ENCODE measurements around the gene MYO3B.
"Not testable (repeated sequence)": the region's sequence is repeated elsewhere in the genome, so short reads cannot be mapped to it uniquely, and the experiment has no call there.

Gene MYO3B

DNA sequence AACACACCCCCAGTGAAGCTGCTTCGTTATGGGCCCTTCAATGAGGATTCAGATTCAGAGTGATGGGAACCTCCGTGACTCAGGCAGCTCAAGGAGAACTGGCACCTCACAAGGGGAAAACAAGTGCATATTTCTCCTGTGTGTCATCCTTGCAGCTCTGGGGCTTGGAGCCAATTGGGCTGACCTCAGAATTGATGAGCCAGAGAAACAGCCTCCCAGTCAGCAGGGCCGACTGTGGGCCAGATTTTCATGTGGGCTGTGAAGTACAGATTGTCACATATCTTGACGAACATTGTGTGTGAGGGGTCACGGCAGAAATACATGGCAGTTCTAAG lies 347.6 kb downstream of the MYO3B start:
- in situ Hi-C loops (cut with MboI; ENCODE audit: low sequenced_read_pairs), result no loop called here

DNA sequence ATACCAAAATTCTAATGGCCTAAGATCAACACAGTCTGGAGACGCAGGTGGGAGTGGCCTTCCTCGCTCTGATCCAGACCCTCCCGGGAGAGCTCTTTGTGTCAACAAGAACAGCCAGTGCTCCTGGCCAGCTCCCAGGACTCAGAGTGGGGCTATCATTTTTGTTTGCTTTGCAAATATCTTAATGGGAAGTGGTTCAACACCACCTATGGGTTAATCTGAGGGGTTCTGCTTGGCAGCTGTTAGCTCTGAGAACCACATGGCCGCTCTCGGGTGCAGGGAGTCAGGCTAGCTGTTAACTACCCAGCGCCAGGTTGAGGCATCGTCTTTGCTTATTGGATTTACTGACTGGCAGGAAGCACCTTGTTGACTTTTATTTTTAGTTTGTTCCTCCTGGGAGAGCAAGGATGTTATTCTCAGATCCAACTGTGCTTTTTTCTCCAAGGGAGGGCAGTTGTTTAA lies 352.4 kb downstream of the MYO3B start:
- in situ Hi-C loops (cut with MboI; ENCODE audit: low sequenced_read_pairs), result no loop called here

DNA sequence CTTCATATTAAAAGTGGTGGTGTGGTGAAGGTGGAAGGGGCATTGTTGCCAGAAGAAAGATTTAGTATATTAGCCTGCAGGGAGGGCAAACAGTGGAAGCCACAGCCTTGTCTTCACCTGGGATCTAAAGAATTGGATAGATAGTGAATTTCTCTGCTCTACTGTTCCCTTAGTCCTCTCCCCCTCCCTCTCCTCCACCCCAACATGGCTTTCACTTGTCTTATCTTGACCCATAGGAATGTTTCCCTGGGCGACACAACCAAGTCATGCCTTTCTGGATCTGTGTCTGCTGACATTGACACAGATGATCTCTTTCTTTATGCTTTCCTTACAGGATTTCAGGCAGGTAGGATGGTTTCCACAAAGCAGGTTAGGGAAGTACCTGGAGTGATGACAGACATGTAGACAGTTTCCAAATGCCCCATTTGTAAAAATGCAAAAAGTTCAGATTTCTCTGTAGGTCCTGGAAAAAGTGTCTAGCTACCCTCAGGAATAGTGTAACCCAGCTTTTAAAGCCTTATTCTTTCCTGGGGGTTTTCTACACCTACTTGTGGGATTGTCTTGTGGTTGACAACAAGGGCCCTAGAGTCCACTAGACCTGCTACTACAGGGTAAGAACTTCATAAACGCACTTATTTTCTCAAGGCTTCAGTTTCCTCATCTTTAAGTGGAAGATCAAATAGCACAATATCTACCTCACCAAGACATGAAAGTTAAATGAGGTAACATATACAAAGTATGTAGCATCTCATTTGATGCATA lies 353.0 kb downstream of the MYO3B start:
- in situ Hi-C loops (cut with MboI; ENCODE audit: low sequenced_read_pairs), result no loop called here

DNA sequence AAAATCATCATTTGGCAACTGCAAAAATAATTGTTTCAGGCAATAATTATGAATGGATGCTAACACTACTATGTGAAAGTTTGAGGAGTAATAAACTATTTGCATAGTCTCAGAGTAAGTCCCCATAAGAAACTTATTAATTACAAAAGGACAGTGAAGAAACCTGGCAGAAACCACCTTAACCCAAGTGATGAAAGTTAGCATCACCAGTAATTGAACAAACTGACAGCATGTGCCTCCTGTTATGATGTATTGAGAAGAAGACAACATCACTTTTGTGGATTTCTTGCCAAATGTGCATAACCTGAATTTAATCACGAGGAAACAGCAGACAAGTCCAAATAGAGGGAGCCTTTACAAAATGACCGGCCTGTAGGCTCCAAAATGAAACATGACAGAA lies 353.9 kb downstream of the MYO3B start:
- in situ Hi-C loops (cut with MboI; ENCODE audit: low sequenced_read_pairs), result no loop called here

DNA sequence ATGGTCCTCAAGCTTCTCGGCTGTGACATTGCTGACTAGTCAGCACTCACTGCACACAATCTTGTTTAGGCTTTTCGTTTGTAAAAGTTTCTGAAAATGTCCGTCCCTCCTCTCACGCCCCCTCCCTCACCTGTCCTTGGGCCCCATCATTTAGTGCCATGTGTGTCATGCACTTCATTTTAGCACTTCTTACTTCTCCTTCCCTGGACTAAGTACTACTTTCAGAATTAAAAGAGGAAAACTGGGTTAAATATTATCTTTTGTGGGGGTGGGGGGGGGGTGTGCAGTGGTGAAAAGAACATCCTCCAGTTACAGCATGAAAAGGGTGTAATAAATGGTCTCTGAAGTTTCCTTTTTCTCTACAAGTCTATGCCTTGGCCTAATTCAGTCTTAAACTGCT lies 355.2 kb downstream of the MYO3B start:
- in situ Hi-C loops (cut with MboI; ENCODE audit: low sequenced_read_pairs), result no loop called here

DNA sequence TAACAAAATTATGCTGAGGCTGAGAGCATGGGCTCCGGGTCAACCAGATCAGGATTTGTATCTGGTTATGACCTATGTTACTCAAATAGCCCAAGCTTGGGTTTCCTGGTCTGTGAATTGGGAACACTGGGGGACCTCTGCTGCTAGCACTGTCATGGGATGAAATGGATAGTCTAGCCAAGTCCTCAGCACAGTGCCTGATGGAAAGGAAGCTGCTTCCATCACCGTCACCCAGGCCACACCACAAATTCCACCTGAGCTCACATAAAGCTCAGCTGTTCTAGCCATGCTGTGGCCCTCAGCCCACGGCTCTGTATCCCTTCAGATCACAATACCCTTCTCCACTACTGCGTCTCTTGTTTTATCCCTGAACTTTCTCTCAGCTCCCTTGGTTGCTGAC lies 357.6 kb downstream of the MYO3B start:
- in situ Hi-C loops (cut with MboI; ENCODE audit: low sequenced_read_pairs), result no loop called here

DNA sequence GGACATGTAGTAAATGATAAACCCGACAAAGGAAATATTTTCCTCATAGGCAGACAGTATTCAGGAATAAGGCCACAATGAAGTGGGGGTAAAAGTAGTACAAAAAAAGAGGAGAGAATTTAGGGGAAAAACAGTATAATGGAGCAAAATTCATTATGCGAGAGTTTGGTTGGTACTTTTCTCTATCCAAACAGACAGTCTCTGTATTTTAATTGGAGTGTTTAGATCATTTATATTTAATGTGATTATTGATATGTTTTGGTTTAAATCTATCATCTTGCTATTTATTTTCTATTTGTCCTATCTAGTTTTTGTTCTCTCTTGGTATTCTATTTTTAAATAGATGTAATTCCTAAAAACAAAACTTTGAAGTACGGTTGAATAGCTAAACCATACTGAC lies 366.9 kb downstream of the MYO3B start:
- in situ Hi-C loops (cut with MboI; ENCODE audit: low sequenced_read_pairs), result no loop called here

DNA sequence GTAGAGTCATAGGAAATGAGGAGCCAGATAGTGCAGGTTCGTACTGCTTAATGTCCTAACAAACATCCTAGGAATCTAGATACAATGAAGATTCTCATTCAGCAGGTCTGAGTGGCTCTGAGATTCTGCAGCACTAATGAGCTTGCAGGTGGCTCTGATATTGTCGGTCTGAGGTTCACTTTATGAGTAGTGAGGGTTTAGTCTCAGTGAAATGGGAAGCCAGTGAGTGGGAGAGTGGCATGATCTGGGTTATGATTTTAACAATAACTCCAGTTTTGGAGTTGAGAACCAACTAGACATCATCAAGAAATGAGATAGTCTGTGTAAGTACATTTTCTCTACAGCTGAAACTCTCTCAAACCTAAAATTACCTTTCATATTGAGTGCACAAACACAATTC lies 370.4 kb downstream of the MYO3B start:
- in situ Hi-C loops (cut with MboI; ENCODE audit: low sequenced_read_pairs), result no loop called here

DNA sequence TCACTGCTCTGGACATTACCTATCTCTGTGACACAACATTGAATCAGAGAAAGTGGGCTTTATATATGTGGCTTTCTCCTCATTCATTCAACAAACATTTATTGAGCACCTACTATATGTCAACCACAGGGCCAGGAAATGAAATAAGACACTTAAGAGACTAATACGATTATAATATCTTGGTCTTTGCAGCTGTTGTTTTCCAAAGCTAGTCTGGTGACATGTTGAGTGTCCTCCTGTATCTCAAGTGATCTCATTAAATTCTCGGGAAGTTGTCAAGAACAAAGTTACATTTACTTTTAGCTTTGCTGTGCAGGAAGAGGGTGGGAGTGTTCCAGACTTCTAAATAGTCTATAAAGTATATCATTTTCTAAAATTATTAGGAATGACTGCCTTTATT lies 372.6 kb downstream of the MYO3B start:
- in situ Hi-C loops (cut with MboI; ENCODE audit: low sequenced_read_pairs), result no loop called here

DNA sequence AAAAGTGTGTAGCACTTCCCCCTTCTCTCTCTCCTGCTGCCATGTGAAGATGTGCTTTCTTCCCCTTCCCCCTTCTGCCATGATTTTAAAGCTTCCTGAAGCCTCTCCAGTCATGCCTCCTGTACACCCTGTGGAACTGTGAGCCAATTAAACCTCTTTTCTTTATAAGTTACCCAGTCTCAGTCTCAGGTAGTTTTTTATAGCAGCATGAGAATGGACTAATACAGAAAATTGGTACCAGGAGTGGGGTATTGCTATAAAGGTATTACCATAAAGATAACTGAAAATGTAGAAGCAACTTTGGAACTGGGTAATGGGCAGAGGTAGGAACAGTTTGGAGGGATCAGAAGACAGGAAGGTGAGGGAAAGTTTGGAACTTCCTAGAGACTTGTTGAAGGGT lies 374.0 kb downstream of the MYO3B start:
- in situ Hi-C loops (cut with MboI; ENCODE audit: low sequenced_read_pairs), result not testable (repeated sequence)

DNA sequence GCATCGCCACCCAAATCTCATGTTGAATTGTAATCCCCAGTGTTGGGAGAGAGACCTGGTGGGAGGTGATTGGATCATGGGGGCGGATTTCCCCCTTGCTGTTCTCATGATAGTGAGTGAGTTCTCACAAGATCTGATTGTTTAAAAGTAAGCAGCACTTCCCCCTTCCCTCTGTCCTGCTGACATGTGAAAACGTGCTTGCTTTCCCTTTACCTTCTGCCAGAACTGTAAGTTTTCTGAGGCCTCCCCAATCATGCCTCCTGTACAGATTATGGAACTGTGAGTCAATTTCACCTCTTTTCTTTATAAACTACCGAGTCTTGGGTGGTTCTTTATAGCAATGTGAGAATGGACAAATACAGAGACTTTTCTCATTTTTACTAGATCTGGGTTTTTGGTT lies 375.8 kb downstream of the MYO3B start:
- in situ Hi-C loops (cut with MboI; ENCODE audit: low sequenced_read_pairs), result no loop called here

DNA sequence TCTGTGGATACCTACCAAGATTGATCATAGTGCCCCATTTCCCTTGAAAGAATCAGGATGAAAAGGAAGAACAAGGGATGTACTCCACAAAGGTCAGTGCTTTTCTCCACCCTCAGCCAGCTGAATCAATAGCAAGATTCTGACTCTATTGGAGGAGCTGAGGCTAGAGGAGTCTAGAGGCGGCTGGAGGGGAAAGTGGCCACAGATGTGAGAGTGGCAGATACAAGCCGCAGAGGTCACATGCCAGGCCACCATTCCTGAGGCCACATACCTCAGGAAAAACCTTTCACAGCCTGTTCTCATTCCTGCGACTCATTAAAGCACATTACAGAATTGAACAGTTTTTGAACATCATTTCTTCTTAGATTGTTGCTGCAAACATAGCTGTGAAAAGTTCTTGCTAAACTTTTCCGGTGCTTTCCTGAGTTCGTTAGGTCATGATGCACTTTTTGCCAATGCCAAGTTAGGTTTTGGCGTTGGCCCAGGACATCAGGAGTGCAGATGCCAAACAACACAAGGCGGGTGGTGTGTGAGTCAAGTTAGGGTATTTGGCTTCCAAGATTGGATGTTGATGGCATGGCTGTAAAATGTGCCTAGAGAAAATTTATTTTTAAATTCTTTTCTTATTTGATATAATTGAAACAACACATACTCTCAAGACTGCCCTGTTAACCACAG lies 376.5 kb downstream of the MYO3B start:
- in situ Hi-C loops (cut with MboI; ENCODE audit: low sequenced_read_pairs), result no loop called here

DNA sequence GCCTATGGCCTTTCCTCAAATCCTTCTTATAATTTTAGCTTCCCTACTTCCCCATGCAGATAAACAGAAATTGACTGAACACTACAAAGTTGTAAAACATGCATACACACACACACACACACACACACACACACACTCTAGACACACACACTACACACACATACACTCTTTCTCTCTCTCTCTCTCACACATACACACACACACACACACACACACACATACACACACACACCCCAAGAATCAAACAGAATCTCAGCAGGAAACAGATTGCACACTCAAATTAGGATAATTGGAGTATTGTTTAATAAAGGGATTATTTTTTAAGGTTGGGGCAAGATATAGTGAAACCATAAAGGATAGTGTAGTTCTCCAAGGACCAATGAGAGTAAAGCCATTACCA lies 385.0 kb downstream of the MYO3B start:
- in situ Hi-C loops (cut with MboI; ENCODE audit: low sequenced_read_pairs), result no loop called here

DNA sequence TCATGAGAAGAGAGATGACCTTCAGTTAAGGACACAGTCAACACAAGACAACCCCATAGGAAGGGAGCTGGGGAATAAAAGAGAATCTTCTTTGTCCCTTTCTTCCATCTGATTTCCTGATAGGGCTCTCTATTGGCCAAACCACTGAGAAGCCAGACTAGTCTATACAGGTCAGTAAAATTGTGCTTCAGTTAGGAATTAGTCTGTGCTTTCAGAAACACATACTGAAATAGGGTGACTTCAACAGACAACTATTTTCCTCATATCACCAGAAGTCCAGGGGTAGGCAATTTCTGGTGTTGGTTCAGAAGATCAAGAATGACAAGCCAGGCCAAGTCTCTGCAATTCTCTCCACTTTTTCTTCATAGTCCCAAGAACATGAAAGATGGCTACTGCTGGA lies 385.5 kb downstream of the MYO3B start:
- in situ Hi-C loops (cut with MboI; ENCODE audit: low sequenced_read_pairs), result no loop called here

DNA sequence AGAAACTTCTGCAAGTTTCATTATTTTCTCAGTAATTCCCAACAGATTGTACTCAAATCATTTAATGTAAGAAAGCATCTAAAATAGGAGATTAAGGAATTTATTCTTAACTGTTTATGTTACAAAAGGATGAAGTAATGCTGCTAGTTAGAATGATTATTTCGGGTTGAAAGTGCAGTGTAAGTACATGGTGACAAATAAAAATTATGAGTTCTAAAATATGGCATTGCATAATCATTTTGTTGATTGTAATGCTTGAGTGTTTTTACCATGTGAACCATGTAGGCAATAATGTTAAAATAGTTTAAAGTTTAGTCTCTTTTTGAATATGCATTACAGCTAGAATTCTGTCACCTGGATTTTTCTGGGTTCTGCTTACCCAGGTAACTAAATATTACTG lies 388.2 kb downstream of the MYO3B start:
- in situ Hi-C loops (cut with MboI; ENCODE audit: low sequenced_read_pairs), result no loop called here

DNA sequence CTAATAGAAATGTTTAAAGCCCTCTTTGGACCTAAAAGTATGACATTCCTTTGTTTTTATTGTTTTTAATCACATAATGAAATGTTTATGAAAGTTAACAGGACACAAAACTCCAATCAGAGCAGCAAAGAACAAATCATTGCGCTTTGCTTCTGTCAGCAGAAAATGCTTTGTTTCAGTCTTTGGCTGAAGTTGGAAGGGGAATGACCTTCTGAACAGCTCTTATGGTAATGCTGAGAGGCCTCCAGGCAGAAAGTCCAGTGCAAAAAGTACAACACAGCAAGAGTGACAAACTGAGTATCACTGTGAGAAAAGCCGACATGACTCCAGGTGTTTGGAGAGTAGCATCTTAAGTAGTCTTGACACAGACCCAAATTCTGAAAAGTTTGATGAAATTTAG lies 389.5 kb downstream of the MYO3B start:
- in situ Hi-C loops (cut with MboI; ENCODE audit: low sequenced_read_pairs), result no loop called here

DNA sequence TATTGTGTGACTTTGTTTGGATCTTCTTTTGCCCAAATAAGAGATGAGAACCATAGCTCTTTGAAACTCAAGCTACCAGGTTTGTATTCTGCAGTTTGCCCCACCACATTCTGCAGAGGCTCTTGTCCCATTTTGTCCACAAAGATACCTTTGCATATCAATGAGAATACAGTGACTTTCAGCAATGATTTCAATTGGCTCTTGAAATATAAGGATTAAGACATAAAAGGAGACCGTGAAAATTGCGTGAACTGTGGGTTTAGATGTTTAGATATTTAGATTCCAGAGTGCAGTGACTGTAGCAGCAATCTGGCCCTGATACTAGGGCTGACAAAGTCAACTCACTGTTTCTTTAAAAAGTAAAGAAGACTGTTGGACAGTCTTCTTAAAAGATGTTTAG lies 390.6 kb downstream of the MYO3B start:
- in situ Hi-C loops (cut with MboI; ENCODE audit: low sequenced_read_pairs), result no loop called here

DNA sequence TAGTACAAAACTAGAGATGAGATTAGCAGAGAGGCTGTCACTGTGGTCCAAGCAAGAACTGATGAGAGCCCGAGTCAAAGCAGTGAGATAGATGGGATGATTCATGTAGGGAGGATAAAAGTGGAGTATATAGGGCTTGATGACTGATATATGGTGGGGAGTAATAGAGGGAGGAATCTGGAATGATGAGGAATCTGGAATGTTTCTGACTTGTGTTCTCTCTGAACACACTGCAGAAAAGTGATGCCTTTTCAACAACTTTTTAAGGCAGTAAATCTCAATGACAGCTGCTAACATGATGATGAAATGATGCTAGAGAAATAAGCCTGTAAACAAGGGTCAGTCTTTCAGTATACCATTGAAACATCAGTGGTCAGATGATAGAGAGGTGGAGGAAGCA lies 393.7 kb downstream of the MYO3B start:
- in situ Hi-C loops (cut with MboI; ENCODE audit: low sequenced_read_pairs), result no loop called here

DNA sequence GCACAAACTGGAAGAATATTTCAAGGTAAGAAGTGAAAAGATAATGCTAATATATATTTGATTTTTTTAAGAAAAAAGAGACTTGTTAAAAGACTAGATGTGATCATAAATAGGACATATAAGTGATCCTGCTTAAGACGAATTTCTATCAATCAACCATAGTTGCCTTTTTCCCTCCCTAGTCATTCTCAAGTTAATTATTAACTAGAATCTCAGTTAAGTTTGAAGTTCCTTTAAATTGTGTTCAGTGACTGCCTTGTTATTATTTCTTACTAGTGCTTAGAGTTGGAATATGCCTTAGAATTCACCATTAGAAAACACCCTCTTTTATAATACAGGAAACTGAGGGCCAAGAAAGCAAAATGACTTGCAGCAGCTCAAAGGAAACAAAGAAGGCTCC lies 395.7 kb downstream of the MYO3B start:
- in situ Hi-C loops (cut with MboI; ENCODE audit: low sequenced_read_pairs), result no loop called here

DNA sequence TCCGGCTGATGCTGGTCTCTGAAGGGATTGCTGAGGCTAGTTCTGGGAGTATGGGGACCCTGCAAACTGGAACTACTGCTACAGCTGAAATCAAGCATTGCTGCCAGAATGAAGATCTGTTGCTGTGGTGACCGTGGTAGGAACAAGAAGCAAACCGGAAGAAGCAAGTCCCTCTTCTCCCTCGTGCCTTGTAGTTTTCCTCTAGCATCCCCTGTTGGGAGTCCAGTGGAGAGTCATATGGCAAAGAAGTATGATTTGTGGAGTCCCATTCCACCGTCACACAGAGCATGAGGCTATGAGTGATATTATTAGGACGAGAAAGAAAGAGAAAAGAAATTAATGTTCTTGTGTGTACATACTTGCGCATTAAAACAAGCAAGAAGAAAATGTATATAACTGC lies 398.3 kb downstream of the MYO3B start:
- in situ Hi-C loops (cut with MboI; ENCODE audit: low sequenced_read_pairs), result no loop called here

DNA sequence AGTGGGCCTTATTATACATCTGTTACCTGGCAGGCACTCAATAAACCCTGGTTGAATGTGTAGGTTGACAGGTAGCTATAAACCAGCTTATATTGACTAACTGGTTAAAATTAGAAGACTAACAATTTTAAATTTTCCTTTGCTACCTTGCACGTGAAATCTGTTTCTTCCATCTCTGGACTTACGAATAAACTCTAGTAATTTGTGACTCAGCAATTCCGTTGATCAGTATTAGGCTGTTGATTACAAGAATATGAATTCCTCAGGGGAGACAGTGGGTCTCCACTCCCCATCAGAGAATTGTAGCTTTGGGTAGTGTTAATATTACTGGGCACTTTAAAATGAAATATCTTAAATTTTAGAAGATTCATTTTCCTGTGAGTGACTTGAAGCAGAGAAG lies 399.4 kb downstream of the MYO3B start:
- in situ Hi-C loops (cut with MboI; ENCODE audit: low sequenced_read_pairs), result no loop called here

DNA sequence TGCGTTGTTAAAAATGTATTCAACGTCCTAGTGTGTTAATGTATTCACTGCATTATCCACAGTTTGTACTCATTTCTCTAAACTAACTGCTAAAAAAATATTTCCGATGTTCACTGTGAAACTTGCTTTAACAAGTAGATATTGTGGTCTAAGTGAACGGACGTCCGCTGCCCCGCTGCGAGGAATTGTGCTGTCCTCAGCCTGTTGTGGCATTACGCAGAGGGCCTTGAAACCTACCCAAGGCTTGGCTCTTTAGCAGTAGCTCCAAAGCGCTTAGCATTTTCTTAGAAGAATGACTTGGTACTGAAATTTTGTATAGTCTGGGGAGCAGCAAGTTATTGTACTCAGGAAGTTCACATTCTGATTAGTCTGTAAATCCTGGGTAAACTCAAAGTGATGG lies 400.7 kb downstream of the MYO3B start:
- in situ Hi-C loops (cut with MboI; ENCODE audit: low sequenced_read_pairs), result no loop called here

DNA sequence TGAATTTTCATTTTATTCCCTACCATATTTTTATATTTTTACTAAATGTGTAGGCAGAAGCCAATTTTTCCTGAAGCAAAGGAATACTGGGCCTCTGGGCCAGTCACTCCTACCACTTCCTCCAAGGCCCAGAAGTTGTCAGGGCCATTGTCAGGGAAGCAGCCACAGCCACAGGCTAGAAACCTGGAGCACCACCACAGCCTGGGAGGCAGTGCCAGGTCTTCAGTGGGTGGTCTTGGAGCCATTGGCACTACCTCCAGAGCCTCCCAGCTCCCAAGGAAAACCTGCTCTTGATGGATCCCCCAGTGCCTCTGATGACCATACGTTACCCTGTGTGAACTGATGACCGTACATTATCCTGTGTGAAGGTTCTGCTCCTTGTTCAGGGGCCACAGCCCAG lies 401.6 kb downstream of the MYO3B start:
- in situ Hi-C loops (cut with MboI; ENCODE audit: low sequenced_read_pairs), result no loop called here

Data from HL-60/S4 (cell line).